IPS-NIHi11 (cell line): ENCODE measurements around the gene CLCA1.

ENCODE experiments used
- DNase-seq: peaks from one replicate; pipeline ENCODE4 v3.0.0; 2012; ENCODE audit warnings: mixed read lengths, low spot score

CLCA1 gene

DNA sequence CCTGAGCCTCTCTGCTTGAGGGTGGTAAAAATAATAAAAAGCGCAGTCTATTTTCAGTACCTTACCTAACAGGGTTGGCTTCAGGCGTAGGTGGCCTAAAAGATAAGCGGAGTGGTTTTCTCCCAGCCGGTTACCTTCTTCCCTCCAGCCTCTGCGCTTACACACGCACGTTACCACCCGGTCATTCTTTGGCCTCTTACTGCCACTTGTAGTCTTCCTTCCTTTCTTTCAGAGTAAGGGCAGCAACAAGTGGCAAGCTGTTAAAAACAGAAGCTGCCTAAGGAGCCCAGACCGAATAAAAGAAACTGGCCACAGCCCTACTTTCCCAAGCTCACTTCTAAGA, 35.4 kb downstream of the CLCA1 start:
- no peak for DNase-seq

- no peak for DNase-seq
These were observed 36.3 kb downstream of the CLCA1 start for GRCh38 chr1:86504895-86505563.

DNA sequence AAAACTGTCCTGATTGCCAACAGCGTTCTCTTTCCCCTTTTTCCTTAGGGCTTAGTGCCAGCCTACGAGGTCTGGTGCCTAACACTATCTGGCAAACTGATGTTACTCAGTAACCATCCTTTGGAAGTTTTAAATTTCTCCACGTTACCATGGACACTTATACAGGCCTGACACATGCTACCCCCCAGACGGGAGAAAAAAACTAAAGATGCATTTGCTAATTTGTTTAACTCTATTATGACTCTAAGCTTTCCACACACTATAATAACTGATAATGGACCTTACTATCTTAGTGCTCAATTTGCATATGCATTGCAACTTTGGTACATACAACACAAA, 36.8 kb downstream of the CLCA1 start:
- no peak for DNase-seq

- peak; percentile 24 for DNase-seq
These were observed 39.3 kb downstream of the CLCA1 start for GRCh38 chr1:86507935-86508582.

- DNase-seq = no peak
These were observed 39.8 kb downstream of the CLCA1 start for GRCh38 chr1:86508583-86508969.

GRCh38 chr1:86515597-86515996, 46.9 kb downstream of the CLCA1 start:
- peak; percentile 47 for DNase-seq

GRCh38 chr1:86516335-86516734, 47.6 kb downstream of the CLCA1 start:
- no peak for DNase-seq

DNA sequence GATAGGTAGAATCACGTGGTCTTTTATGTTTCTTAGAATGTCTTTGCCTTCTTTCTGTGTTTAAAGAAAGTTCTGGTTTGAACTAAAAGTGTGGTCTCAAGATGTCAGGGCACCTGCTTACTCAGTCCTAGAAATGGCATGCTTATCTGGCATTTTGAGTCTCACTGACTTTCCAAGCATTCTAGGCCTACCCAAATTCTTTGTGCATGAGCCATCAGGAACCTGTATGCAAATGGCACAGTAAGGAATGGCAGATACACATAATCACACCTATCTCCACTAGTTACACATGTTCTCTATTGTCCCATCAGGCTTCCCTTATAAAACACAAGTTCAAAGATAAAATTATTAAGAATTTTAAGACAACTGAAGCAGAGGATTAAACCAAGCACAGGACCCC, 48.6 kb downstream of the CLCA1 start:
- no peak for DNase-seq

DNA sequence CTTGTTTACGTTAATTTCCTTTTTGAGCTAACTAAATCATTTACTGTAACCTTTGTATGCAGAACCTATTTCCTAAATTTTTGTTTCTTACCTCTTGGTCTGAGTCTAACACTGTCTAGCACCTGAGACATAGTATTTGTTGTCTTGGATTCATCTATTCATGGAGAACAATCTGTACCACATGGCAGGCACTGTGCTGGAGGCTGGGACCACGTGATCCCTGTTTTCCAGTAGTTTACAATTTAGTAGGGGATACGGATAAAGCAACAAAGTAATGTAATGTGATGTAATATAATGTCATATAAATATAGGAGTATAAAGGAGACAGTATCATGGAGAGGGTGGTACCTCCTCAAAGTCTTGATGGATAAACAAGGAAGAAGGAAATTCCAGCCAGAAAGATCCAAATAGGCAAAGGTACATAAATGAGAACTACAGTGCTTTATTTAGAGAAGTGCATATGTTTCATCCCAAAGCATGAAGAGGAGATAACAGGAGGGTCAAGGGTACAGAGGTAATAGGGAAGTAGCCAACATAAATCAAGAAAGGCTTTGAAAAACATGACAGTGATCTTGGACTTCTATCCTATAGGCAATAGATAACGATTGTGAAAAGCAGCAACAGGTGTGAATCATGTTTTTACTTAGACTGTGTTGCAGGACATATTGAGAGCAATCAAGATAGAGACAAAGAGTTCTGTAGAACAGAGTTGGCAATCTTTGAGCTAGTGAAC, 52.2 kb downstream of the CLCA1 start:
- DNase-seq = no peak

GRCh38 chr1:86521522-86521891, 52.8 kb downstream of the CLCA1 start:
- no peak for DNase-seq

- no peak for DNase-seq
These were observed 53.5 kb downstream of the CLCA1 start for GRCh38 chr1:86522240-86522639.

DNA sequence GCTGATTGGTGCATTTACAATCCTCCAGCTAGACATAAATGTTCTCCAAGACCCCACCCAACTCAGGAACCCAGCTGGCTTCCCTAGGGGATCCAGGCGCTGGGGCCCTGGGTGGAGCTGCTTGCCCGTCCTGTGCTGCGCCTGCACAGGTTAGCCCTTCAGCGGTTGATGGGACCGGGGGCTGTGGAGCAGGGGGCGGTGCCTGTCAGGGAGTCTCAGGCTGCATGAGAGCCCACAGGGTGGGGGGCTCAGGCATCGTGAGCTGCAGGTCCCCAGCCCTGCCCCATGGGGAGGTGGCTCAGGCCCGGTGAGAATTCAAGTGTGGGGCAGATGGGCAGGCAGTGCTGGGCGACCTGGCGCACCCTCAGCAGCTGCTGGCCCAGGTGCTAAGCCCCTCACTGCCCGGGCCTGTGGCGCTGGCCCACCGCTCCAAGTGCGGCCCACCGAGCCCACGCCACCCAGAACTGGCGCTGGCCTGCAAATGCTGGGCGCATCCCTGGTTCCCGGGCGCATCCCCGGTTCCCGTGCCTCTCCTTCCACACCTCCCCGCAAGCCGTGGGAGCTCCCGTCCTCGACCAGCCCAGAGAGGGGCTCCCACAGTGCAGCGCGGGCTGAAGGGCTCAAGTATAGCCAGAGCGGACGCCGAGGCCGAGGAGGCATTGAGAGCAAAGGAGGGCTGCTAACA, 55.1 kb downstream of the CLCA1 start:
- no peak for DNase-seq

- DNase-seq = no peak
These were observed 58.6 kb downstream of the CLCA1 start for GRCh38 chr1:86527306-86527705.

GRCh38 chr1:86530211-86530845, 61.6 kb downstream of the CLCA1 start:
- DNase-seq = no peak

DNA sequence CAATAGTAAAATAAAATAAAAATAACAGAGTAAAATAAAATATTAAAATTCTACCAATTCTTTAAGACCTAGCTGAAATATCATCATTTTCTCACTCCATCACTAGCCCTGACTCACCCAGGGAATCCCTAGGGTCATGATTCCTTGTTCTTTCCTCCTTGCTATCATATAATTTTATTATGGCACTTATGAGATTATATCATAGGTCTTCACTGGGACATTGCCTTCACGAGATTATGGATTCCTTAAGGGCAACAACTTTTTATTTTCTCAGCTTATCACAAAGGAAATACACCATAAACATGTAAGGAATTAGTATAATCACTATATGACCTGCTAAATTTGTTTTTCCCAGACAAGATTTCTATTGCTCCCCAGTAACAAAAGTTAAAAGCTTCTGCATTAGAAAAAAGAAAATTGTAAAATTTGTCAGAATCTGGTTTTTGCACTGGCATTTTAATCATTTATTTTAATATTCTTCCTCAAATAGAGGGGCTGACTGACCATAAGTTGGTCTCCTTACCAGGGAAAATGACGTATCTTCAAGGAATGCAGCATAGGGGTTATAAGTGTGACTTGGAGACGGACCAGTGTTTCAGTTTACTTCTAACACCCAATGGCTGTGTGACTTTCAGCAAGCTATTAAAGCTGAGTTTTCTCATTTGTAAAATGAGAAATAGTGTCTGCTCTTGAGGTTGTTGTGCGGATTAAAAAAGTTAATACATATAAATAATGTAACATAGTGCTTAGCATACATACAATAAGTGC, 69.4 kb downstream of the CLCA1 start:
- DNase-seq = no peak

- DNase-seq = no peak
These were observed 70.0 kb downstream of the CLCA1 start for GRCh38 chr1:86538775-86539174.

DNA sequence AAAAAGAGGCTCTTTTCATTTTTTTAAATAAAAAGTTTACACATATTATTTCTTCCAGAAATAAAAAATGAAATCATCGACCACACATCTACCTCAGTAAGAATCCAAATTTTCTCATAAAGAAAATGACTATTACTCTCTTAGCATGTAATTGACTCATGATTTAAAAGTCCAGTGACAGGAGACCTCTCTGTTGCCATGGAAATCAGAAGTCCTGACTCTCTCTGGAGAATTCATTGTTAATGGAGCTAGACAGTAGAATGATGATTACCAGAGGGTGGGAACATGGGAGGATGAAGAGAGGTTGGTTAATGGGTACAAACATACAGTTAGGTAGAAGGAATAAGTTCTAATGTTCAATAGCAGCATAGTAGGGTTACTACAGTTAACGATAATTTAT, 73.1 kb downstream of the CLCA1 start:
- no peak for DNase-seq

GRCh38 chr1:86542631-86543030, 73.9 kb downstream of the CLCA1 start:
- DNase-seq = no peak

GRCh38 chr1:86546787-86547221, 78.1 kb downstream of the CLCA1 start, which contains the start of gene CLCA4:
Gene CLCA4 (plus strand): TSS chr1:86547078. CDS start chr1:86547120, 42 bp downstream.
- no peak for DNase-seq

GRCh38 chr1:86548839-86549238, 80.1 kb downstream of the CLCA1 start:
- DNase-seq = no peak
